ENCODE measurements around the gene CT45A9.
"Not testable (repeated sequence)": the region's sequence is repeated elsewhere in the genome, so short reads cannot be mapped to it uniquely, and the experiment has no call there.

Gene CT45A9

DNA sequence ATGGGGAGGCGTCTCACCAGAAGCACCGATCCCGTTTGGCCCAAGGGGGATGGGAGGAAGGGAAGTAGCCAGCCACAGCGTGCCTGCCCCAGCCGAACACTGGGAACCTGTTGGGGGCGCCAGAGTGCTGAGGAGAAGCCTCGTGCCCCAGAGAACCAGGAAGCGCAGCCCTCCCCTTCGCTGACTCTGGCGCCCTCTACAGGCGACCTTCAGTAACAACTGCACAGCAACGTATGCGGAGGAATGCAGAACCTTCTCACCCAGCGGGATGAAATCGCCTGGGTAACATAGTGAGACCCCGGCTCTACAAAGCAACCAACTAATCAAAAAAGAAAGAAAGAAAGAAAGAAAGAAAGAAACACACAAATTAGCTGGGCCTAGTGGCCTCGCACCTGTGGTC, at the start of gene CT45A9:
TSS of gene CT45A9 (minus strand) at position 101 of the 400 bp plus-strand sequence. CDS start 3,751 bp downstream, outside the sequence.
- H3K4me3 Mint-ChIP-seq; H3K9me3 Mint-ChIP-seq (ENCODE audit: low read depth): not testable (repeated sequence)

DNA sequence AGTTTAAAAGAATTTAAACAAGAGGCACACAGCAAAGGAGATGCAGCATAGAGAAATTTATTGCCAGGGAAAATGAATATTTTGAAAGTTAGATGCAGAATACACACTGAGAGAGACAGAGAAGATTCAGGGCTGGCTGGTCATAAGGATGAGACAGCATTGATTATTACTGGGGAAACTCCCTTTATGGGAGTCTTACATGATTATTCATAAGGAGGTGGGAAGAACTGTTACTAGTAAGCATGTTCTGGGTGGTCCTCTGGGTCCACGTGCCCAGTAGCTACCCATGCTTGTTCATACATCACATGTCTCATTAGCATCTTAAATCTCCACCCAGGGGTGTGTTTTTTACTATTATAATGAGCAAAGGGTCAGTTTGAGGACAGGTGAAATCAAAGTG, 48.9 kb upstream of the CT45A9 start:
- not testable (repeated sequence) for H3K4me1 Mint-ChIP-seq (ENCODE audit: low read depth); H3K4me3 Mint-ChIP-seq; H3K27ac Mint-ChIP-seq; H3K27me3 Mint-ChIP-seq; H3K36me3 Mint-ChIP-seq; H3K9me3 Mint-ChIP-seq (ENCODE audit: low read depth)

More for the DNA sequence above, at the start of gene CT45A9:
- H3K27me3 Mint-ChIP-seq; H3K27ac Mint-ChIP-seq; H3K4me1 Mint-ChIP-seq (ENCODE audit: low read depth); H3K36me3 Mint-ChIP-seq: not testable (repeated sequence)

- no peak overlapping the region for H3K27ac Mint-ChIP-seq
- no peaks in the 10 kb centered on the region for H3K4me1 Mint-ChIP-seq (ENCODE audit: low read depth)
- no peaks in the 10 kb centered on the region for H3K9me3 Mint-ChIP-seq (ENCODE audit: low read depth)
- no peak overlapping the region for H3K4me3 Mint-ChIP-seq
- H3K36me3 Mint-ChIP-seq = no peaks in the 10 kb centered on the region
- H3K27me3 Mint-ChIP-seq = peaks cover 2% of the 10 kb centered on the region
These were observed 42.8 kb upstream of the CT45A9 start for GRCh38 chrX:135914404-135914803.

DNA sequence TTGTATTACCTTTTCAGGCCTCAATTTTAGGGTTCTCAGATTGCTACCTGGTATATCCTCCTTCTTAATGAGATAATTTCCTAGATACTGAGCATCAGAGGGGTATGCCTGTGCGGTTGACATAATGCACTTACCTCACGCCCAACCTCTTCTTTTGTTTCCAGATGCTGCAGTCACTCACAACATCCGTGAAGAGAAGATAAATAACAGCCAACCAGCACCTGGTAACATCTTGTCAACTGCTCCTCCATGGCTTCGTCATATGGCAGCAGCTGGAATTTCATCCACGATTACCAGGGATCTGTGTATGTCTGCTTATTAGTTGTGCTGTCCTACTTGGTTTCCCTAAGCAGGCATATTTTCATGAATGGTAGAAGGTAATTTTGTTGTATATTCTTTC, 38.6 kb upstream of the CT45A9 start:
- H3K4me3 Mint-ChIP-seq = no peak overlapping the region
- peaks cover 3% of the 10 kb centered on the region for H3K27me3 Mint-ChIP-seq
- no peak overlapping the region for H3K27ac Mint-ChIP-seq
- H3K9me3 Mint-ChIP-seq (ENCODE audit: low read depth) = no peaks in the 10 kb centered on the region
- H3K4me1 Mint-ChIP-seq (ENCODE audit: low read depth) = no peaks in the 10 kb centered on the region
- H3K36me3 Mint-ChIP-seq = no peaks in the 10 kb centered on the region

DNA sequence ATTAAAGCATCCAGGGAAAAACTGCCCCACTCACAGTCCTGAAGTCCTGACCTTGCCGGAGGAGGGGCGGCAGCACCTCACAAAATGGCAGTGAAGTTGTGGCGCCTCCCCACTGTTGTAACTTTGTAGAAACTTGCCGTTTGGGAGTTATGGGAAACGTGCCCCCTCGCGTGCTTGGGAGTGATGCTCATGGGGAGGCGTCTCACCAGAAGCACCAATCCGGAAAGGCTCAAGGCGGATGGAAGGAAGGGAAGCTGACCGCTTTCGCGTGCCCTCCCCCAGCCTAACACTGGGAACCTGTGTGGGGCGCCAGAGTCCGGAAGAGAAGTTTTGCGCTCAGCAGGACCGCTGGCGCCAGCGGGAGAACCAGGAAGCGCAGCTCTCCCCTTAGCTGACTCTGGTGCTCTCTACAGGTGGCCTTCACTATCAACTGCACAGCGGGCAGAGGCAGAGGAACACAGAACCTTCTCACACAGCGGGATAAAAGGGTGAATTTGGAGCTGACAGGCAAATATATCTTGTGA, 21.7 kb upstream of the CT45A9 start, which contains the start of the genes CT45A10 and SAGE1:
TSS of gene CT45A10 (minus strand) at position 151 of the 524 bp plus-strand sequence. CDS start 8,100 bp downstream, outside the sequence.
TSS of gene SAGE1 (plus strand) at position 423 of the 524 bp plus-strand sequence. CDS start 2,527 bp downstream, outside the sequence.
- H3K27ac Mint-ChIP-seq = no peak within 1 kb of the TSS
- H3K9me3 Mint-ChIP-seq (ENCODE audit: low read depth) = no peaks in the 10 kb centered on the region
- H3K4me3 Mint-ChIP-seq = no peak within 1 kb of the TSS
- no peaks in the 10 kb centered on the region for H3K4me1 Mint-ChIP-seq (ENCODE audit: low read depth)
- no peaks in the 10 kb centered on the region for H3K27me3 Mint-ChIP-seq
- H3K36me3 Mint-ChIP-seq = no peaks in the 10 kb centered on the region

- H3K4me1 Mint-ChIP-seq (ENCODE audit: low read depth) = no peaks in the 10 kb centered on the region
- H3K4me3 Mint-ChIP-seq = no peak overlapping the region
- no peaks in the 10 kb centered on the region for H3K27me3 Mint-ChIP-seq
- no peak overlapping the region for H3K27ac Mint-ChIP-seq
- no peaks in the 10 kb centered on the region for H3K36me3 Mint-ChIP-seq
- H3K9me3 Mint-ChIP-seq (ENCODE audit: low read depth) = no peaks in the 10 kb centered on the region
These were observed 21.2 kb upstream of the CT45A9 start for GRCh38 chrX:135892781-135893180.

GRCh38 chrX:135890087-135890585, 18.5 kb upstream of the CT45A9 start:
- Mint-ChIP-seq H3K4me1 (ENCODE audit: low read depth) (no peaks in the 10 kb centered on the region), H3K4me3 (no peak overlapping the region), H3K9me3 (ENCODE audit: low read depth) (no peaks in the 10 kb centered on the region), H3K27ac (no peak overlapping the region), H3K27me3 (no peaks in the 10 kb centered on the region), H3K36me3 (no peaks in the 10 kb centered on the region)

DNA sequence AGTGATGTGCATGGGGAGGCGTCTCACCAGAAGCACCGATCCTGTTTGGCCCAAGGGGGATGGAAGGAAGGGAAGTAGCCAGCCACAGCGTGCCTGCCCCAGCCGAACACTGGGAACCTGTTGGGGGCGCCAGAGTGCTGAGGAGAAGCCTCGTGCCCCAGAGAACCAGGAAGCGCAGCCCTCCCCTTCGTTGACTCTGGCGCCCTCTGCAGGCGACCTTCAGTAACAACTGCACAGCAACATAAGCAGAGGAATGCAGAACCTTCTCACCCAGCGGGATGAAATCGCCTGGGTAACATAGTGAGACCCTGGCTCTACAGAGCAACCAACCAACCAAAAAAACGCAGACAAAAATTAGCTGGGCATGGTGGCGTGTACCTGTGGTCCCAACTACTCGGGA, 17.4 kb upstream of the CT45A9 start:
- H3K27me3 Mint-ChIP-seq; H3K4me1 Mint-ChIP-seq (ENCODE audit: low read depth); H3K9me3 Mint-ChIP-seq (ENCODE audit: low read depth); H3K27ac Mint-ChIP-seq; H3K4me3 Mint-ChIP-seq; H3K36me3 Mint-ChIP-seq: not testable (repeated sequence)

GRCh38 chrX:135888230-135888629, 16.6 kb upstream of the CT45A9 start:
- H3K27me3 Mint-ChIP-seq; H3K4me1 Mint-ChIP-seq (ENCODE audit: low read depth); H3K27ac Mint-ChIP-seq; H3K36me3 Mint-ChIP-seq; H3K4me3 Mint-ChIP-seq; H3K9me3 Mint-ChIP-seq (ENCODE audit: low read depth): not testable (repeated sequence)

- not testable (repeated sequence) for H3K27ac Mint-ChIP-seq; H3K27me3 Mint-ChIP-seq; H3K4me1 Mint-ChIP-seq (ENCODE audit: low read depth); H3K9me3 Mint-ChIP-seq (ENCODE audit: low read depth); H3K4me3 Mint-ChIP-seq; H3K36me3 Mint-ChIP-seq
These were observed 11.1 kb upstream of the CT45A9 start for GRCh38 chrX:135882741-135883140.

- H3K4me3 Mint-ChIP-seq; H3K4me1 Mint-ChIP-seq (ENCODE audit: low read depth); H3K9me3 Mint-ChIP-seq (ENCODE audit: low read depth); H3K27me3 Mint-ChIP-seq; H3K27ac Mint-ChIP-seq; H3K36me3 Mint-ChIP-seq: not testable (repeated sequence)
These were observed 17.2 kb downstream of the CT45A9 start, which contains the start of gene CT45A8 for GRCh38 chrX:135854438-135854837. TSS of gene CT45A8 (minus strand) at chrX:135854538. CDS start at chrX:135850783, 3,755 bp downstream.

DNA sequence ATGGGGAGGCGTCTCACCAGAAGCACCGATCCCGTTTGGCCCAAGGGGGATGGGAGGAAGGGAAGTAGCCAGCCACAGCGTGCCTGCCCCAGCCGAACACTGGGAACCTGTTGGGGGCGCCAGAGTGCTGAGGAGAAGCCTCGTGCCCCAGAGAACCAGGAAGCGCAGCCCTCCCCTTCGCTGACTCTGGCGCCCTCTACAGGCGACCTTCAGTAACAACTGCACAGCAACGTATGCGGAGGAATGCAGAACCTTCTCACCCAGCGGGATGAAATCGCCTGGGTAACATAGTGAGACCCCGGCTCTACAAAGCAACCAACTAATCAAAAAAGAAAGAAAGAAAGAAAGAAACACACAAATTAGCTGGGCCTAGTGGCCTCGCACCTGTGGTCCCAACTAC, 34.4 kb downstream of the CT45A9 start, which contains the start of gene CT45A7:
TSS of gene CT45A7 (minus strand) at position 101 of the 400 bp plus-strand sequence. CDS start 3,747 bp downstream, outside the sequence.
- H3K36me3 Mint-ChIP-seq; H3K4me3 Mint-ChIP-seq; H3K9me3 Mint-ChIP-seq (ENCODE audit: low read depth); H3K27ac Mint-ChIP-seq; H3K4me1 Mint-ChIP-seq (ENCODE audit: low read depth); H3K27me3 Mint-ChIP-seq: not testable (repeated sequence)

GRCh38 chrX:135819912-135820311, 51.7 kb downstream of the CT45A9 start, which contains the start of gene CT45A2:
TSS of gene CT45A2 (minus strand) at chrX:135820012. CDS start at chrX:135816265, 3,747 bp downstream.
- H3K9me3 Mint-ChIP-seq (ENCODE audit: low read depth); H3K4me1 Mint-ChIP-seq (ENCODE audit: low read depth); H3K4me3 Mint-ChIP-seq; H3K27ac Mint-ChIP-seq; H3K27me3 Mint-ChIP-seq; H3K36me3 Mint-ChIP-seq: not testable (repeated sequence)

All from activated naive CD8-positive, alpha-beta T cell (primary cell).